Thymus (tissue), 11 donors: ENCODE measurements around the gene SHROOM3. TPM values are rescaled to one million over a fixed set of nuclear protein-coding genes. Genes with fewer than 3 reads are reported as not detected.

Source experiments
- DNase-seq, 9 donors: peaks; one replicate each; pipeline ENCODE4 v3.0.0-alpha.2; 2013; ENCODE audit warnings: low spot score in 9 of 9, low read depth in 6 of 9, missing footprints in 1 of 9
- H3K27ac ChIP-seq, 2 donors: one replicate each; pipeline ENCODE4 v1.5.1; 2013; ENCODE audit warnings: control low read depth in 1 of 2, low read depth in 1 of 2, low read length in 1 of 2, mild to moderate bottlenecking in 1 of 2, moderate library complexity in 1 of 2
- H3K27me3 ChIP-seq, 2 donors: one replicate each; pipeline ENCODE4 v1.5.1; 2013; ENCODE audit warnings: low read length in 1 of 2; ENCODE audit not compliant: control insufficient read depth in 2 of 2, insufficient read depth in 1 of 2
- H3K36me3 ChIP-seq, 2 donors: one replicate each; pipeline ENCODE4 v1.5.1; 2013; ENCODE audit warnings: low read length in 1 of 2, mild to moderate bottlenecking in 1 of 2, moderate library complexity in 1 of 2; ENCODE audit not compliant: control insufficient read depth in 2 of 2, insufficient read depth in 2 of 2
- H3K4me1 ChIP-seq, 2 donors: one replicate each; pipeline ENCODE4 v1.5.1; 2013; ENCODE audit warnings: low read length in 2 of 2; ENCODE audit not compliant: control insufficient read depth in 2 of 2, insufficient read depth in 2 of 2
- H3K4me3 ChIP-seq, 2 donors: one replicate each; pipeline ENCODE4 v1.5.1; 2013; ENCODE audit warnings: low read length in 2 of 2, control low read depth in 1 of 2, mild to moderate bottlenecking in 1 of 2
- H3K9me3 ChIP-seq, 2 donors: one replicate each; pipeline ENCODE4 v1.5.1; 2013; ENCODE audit warnings: low read length in 1 of 2, mild to moderate bottlenecking in 1 of 2; ENCODE audit not compliant: control insufficient read depth in 2 of 2, insufficient read depth in 1 of 2
- WGBS: extraction: QIAGEN DNeasy Blood & Tissue Kit; methylation state at CpG from one replicate; pipeline ENCODE4 v1.1.7; 2013; 5-methylcytosine and 5-hydroxymethylcytosine counted together
- polyA plus RNA-seq: library from polyadenylated mRNA; stranded (reverse); fragments of 200-250 nt; gene quantifications from one replicate; pipeline ENCODE4 v1.2.3, GENCODE V29; 2013
- total RNA-seq: library from RNA; stranded (reverse); fragments of 120-200 nt; gene quantifications from one replicate; pipeline ENCODE4 v1.2.4, GENCODE V29; 2013
- donor health status: healthy.

SHROOM3 gene
- total and polyA plus RNA-seq, 2 donors = 1.2 to 1.7 TPM

- Histone ChIP-seq H3K4me1 (peaks cover 0 to 6% of the 10 kb centered on the region in 2 donors), H3K36me3 (no peaks in the 10 kb centered on the region), H3K4me3 (no peak overlapping the region), H3K9me3 (no peaks in the 10 kb centered on the region), H3K27ac (no peak overlapping the region), H3K27me3 (peaks cover 0 to 14% of the 10 kb centered on the region in 2 donors)
- 50% methylated on average over 1 of the region's 1 CpG for WGBS
- DNase-seq = no peak
Measured at GRCh38 chr4:76589402-76589801, 154.4 kb downstream of the SHROOM3 start.

DNA sequence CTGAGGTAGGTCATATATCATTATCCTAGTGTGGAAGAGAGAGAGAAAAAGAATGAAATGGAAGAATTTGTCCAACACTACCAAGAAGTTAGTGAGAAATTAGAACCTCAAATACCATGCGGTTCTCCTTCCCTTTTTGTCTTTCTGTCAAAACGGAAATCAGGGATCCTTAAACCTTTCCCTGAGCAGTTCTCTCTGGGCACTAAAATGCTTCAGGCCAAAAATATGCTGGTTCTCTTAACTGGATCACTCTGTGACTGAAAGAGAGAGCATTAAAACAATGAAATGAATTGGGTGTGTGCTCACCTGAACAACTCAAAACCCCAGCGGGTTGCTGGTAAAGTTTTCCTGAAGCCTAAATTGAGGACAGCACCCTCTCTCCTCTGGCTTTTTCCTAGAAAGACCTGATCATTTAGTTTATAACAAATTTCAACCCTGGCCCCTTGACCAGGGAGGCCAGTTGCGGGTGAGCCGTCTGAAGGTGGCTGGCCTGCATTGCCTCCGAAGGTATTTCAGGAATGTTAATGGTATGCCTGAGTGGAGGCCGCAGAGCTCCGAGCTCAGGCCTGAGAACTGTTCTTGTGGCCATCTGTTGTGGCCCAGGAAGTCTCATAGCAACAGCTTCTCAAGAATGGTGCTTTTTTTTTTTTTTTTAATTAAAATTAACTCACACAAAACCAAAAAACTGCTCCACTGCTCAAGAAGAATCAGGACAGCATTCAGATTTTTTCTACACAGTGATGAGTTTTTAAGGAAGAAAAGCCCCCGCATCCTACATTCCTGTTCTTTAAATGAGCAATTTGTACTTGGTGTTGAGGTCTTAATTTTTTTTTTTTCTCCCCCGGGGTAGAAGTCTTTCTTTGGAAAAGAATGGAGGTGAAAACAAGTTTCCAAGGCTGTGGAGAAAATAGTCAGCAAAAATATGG is 155.1 kb downstream of the SHROOM3 start:
- no peak overlapping the region for H3K27ac ChIP-seq
- DNase-seq = no peak

GRCh38 chr4:76590798-76591281 is 155.8 kb downstream of the SHROOM3 start:
- H3K4me1 ChIP-seq = peaks cover 0 to 6% of the 10 kb centered on the region in 2 donors
- H3K36me3 ChIP-seq = no peaks in the 10 kb centered on the region
- H3K27ac ChIP-seq = no peak overlapping the region
- no peak overlapping the region for H3K4me3 ChIP-seq
- no peaks in the 10 kb centered on the region for H3K9me3 ChIP-seq
- peaks cover 0 to 9% of the 10 kb centered on the region in 2 donors for H3K27me3 ChIP-seq
- 94% methylated on average over 6 of the region's 6 CpGs for WGBS
- no peak for DNase-seq

More for the DNA sequence above, 155.1 kb downstream of the SHROOM3 start:
- Histone ChIP-seq H3K9me3 (no peaks in the 10 kb centered on the region), H3K4me3 (no peak overlapping the region), H3K27me3 (peaks cover 0 to 12% of the 10 kb centered on the region in 2 donors), H3K36me3 (no peaks in the 10 kb centered on the region), H3K4me1 (peaks cover 0 to 6% of the 10 kb centered on the region in 2 donors)
- WGBS = 93% methylated on average over 10 of the region's 10 CpGs

GRCh38 chr4:76591992-76592391 is 157.0 kb downstream of the SHROOM3 start:
- Histone ChIP-seq H3K9me3 (no peaks in the 10 kb centered on the region), H3K4me3 (no peak overlapping the region), H3K36me3 (no peaks in the 10 kb centered on the region), H3K27me3 (no peaks in the 10 kb centered on the region), H3K27ac (no peak overlapping the region), H3K4me1 (no peaks in the 10 kb centered on the region)
- no peak for DNase-seq
- 89% methylated on average over 3 of the region's 3 CpGs for WGBS

GRCh38 chr4:76592460-76592859 is 157.4 kb downstream of the SHROOM3 start:
- Histone ChIP-seq H3K4me1 (no peaks in the 10 kb centered on the region), H3K27me3 (no peaks in the 10 kb centered on the region), H3K4me3 (no peak overlapping the region), H3K9me3 (no peaks in the 10 kb centered on the region), H3K36me3 (no peaks in the 10 kb centered on the region), H3K27ac (no peak overlapping the region)
- 96% methylated on average over 6 of the region's 6 CpGs for WGBS
- DNase-seq = no peak

GRCh38 chr4:76594173-76594572 is 159.1 kb downstream of the SHROOM3 start:
- H3K27ac ChIP-seq = no peak overlapping the region
- H3K36me3 ChIP-seq = no peaks in the 10 kb centered on the region
- H3K4me3 ChIP-seq = no peak overlapping the region
- no peaks in the 10 kb centered on the region for H3K27me3 ChIP-seq
- no peak for DNase-seq
- WGBS = 95% methylated on average over 2 of the region's 2 CpGs
- no peaks in the 10 kb centered on the region for H3K9me3 ChIP-seq
- no peaks in the 10 kb centered on the region for H3K4me1 ChIP-seq

DNA sequence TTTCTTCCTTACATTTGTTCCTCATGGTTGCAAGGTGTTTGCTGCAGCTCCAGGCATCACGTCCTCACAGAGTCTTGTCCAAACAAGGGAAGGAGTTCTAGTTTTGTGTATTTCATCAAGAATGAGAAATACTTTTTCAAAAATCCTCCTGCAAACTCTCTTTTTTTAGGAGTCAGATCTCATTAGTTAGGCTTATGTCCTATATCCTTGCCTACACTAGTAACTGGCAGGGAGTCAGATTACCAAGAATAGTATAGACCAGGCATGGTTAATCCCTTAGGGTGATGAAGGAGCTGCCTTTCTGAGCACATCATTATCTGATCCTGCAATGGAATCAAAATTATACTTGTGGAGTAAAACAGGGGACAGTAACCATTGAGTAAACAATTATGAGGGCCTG is 160.4 kb downstream of the SHROOM3 start:
- WGBS = 98% methylated on average over 1 of the region's 1 CpG
- DNase-seq = no peak
- Histone ChIP-seq H3K4me3 (no peak overlapping the region), H3K4me1 (no peaks in the 10 kb centered on the region), H3K27ac (no peak overlapping the region), H3K36me3 (no peaks in the 10 kb centered on the region), H3K9me3 (no peaks in the 10 kb centered on the region), H3K27me3 (no peaks in the 10 kb centered on the region)

- H3K4me3 ChIP-seq = no peak overlapping the region
- no peak overlapping the region for H3K27ac ChIP-seq
- 86% methylated on average over 5 of the region's 5 CpGs for WGBS
- no peaks in the 10 kb centered on the region for H3K9me3 ChIP-seq
- no peaks in the 10 kb centered on the region for H3K27me3 ChIP-seq
- no peaks in the 10 kb centered on the region for H3K4me1 ChIP-seq
- H3K36me3 ChIP-seq = no peaks in the 10 kb centered on the region
- no peak for DNase-seq
Measured at GRCh38 chr4:76596713-76597112, 161.7 kb downstream of the SHROOM3 start.

DNA sequence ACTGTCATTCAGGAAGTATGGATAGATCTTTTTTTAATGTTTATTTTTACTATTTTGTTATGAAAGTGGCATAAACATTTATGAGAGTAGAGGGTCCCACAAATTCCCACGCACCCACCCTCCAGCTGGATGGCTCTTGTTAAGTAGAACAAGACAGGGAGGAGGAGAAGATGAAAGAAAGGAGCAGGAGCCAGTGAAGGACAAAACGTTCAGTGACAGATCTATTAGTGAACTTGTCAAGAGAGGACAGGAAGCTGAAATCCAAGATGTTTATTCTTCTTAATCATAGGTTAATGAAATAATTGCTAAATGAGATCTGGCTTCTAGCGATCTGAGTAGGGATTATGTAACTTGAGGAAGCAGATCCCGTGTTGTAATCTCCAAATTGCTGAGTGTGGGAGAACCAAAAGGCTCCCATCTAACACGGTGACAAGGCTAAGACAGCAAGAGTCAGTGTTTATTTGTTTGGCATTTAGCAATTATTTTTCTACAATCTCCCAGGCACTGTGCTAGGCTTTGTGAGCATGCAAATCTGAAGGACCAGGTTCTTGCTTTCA is 162.5 kb downstream of the SHROOM3 start:
- Histone ChIP-seq H3K36me3 (no peaks in the 10 kb centered on the region), H3K27me3 (no peaks in the 10 kb centered on the region), H3K4me3 (no peak overlapping the region), H3K9me3 (no peaks in the 10 kb centered on the region), H3K4me1 (no peaks in the 10 kb centered on the region), H3K27ac (no peak overlapping the region)
- DNase-seq = no peak
- 87% methylated on average over 5 of the region's 5 CpGs for WGBS
